ENCODE measurements around the gene LGR6. TPM values are rescaled to one million over a fixed set of nuclear protein-coding genes. Genes with fewer than 3 reads are reported as not detected.

Gene LGR6
- total and polyA plus RNA-seq, 10 of the 15 experiments (the other 5 are each of a cell fraction or from before 2014, with no cell fraction given), result not detected

- no peak for TF ChIP-seq SMAD5 (IDR thresholded peaks at IDR 0.05; ENCODE audit: low read depth)
- TF ChIP-seq CREM (IDR thresholded peaks at IDR 0.05; ENCODE audit: low read depth), result no peak
- TF ChIP-seq NFYA (IDR thresholded peaks at IDR 0.05; ENCODE audit: borderline replicate concordance, low read depth, low read length), result no peak
- peak; percentile 21; the same call in 1 of the 2 replicates for TF ChIP-seq ZNF384 (IDR thresholded peaks at IDR 0.05; ENCODE audit: borderline replicate concordance, low read depth, low read length)
- no peak for TF ChIP-seq ATF3 (IDR thresholded peaks at IDR 0.05; ENCODE audit: borderline replicate concordance, extremely low read depth, low read depth, low read length)
- TF ChIP-seq PKNOX1 (IDR thresholded peaks at IDR 0.05), result no peak
- no peak for TF ChIP-seq SUZ12 (IDR thresholded peaks at IDR 0.05; ENCODE audit: unreplicated experiment)
- TF ChIP-seq RELB (IDR thresholded peaks at IDR 0.05; ENCODE audit: low read depth), result 0 out of 2 replicates have a peak, but pooled peaks have one; percentile 25
- TF ChIP-seq ZBTB40 (IDR thresholded peaks at IDR 0.05; ENCODE audit: borderline replicate concordance), result no peak
- peak; percentile 65 to 66 (median 65) for TF ChIP-seq CTCF (IDR thresholded peaks at IDR 0.05 in 2 of 3, conservative IDR thresholded peaks at IDR 0.05 in 1 of 3; ENCODE audit: control insufficient read depth in 2 of 3, extremely low read depth in 1 of 3, insufficient read depth in 1 of 3, low read depth in 3 of 3, low read length in 3 of 3)
- no peak for TF ChIP-seq RUNX3 (IDR thresholded peaks at IDR 0.05; ENCODE audit: low read length)
- no peak for TF ChIP-seq BMI1 (IDR thresholded peaks at IDR 0.05; ENCODE audit: borderline replicate concordance)
- TF ChIP-seq FOS (IDR thresholded peaks at IDR 0.05; ENCODE audit: borderline replicate concordance, extremely low read depth, insufficient read length), result no peak
- peak; percentile 15; the same call in 1 of the 2 replicates for TF ChIP-seq RAD51 (IDR thresholded peaks at IDR 0.05)
- no peak for TF ChIP-seq NFYB (IDR thresholded peaks at IDR 0.05; ENCODE audit: insufficient read depth, low read depth, low read length)
- no peak for TF ChIP-seq PBX3 (IDR thresholded peaks at IDR 0.05; ENCODE audit: insufficient replicate concordance, low read depth, low read length)
Measured at GRCh38 chr1:202343652-202344349, 150.2 kb downstream of the LGR6 start (continued).
